ENCODE data around the gene TRIP10. TPM values are rescaled to one million over a fixed set of nuclear protein-coding genes. Genes with fewer than 3 reads are reported as not detected.

TRIP10 gene
- total and polyA plus RNA-seq, 2 donors (not counting 1 experiment from before 2014, with no cell fraction given), result 32.3 to 35.3 TPM

DNA sequence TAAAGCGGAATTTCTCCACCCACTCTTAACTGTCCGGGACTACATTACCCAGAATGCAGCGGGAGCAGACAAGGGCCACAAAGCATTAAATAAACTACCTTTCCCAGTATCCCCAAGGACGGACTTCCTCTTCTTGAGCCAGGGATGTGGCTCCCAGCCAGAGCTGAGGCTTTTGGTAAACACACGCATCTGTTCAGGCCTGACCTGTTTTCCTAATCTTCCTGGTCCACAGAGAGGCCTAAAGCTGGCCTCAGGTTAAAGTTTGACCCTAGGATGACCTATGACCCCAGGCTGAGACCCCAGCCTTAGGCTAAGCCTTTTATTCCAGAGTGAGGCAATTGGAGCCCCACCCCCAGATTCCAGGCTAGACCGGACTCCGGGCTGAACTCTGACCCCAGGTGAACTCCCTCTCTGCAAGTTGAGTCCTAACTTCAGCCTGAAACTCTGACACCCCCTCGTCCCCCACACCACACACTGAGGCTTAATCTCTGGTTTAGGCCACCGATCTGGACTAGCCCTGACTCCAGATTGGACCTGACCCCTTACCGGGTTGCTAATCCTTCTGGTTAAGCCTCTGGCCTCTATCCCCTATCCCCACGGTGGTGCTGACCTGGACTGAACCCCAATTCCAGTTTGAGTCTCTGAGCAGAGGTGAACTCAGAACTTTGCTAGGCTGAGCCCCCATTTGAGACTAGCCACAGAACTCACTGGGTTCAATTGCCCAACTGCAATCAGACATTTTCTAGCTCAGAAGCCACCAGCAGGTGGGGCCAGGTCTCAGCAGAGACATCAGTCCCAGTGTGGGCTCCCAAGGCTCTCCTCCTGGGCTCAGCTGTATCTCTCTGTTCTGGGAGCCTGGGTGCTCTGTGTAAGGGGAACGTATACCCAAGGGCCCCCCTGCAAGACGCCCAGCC, 1.4 kb upstream of the TRIP10 start:
- DNase-seq (ENCODE audit: low read depth in 2 of 2), result peak; percentile 76 to 84
- peak overlapping the region in 1 of 4 experiments; percentile 51 for H3K4me3 ChIP-seq (replicated peaks in 1 of 4; ENCODE audit: control extremely low read depth in 1 of 4, insufficient read depth in 1 of 4, low read depth in 3 of 4, low read length in 4 of 4)
- no peak for TF ChIP-seq EZH2 (IDR thresholded peaks at IDR 0.05; ENCODE audit: low read length, missing control alignments)
- TF ChIP-seq, protein P1, sequence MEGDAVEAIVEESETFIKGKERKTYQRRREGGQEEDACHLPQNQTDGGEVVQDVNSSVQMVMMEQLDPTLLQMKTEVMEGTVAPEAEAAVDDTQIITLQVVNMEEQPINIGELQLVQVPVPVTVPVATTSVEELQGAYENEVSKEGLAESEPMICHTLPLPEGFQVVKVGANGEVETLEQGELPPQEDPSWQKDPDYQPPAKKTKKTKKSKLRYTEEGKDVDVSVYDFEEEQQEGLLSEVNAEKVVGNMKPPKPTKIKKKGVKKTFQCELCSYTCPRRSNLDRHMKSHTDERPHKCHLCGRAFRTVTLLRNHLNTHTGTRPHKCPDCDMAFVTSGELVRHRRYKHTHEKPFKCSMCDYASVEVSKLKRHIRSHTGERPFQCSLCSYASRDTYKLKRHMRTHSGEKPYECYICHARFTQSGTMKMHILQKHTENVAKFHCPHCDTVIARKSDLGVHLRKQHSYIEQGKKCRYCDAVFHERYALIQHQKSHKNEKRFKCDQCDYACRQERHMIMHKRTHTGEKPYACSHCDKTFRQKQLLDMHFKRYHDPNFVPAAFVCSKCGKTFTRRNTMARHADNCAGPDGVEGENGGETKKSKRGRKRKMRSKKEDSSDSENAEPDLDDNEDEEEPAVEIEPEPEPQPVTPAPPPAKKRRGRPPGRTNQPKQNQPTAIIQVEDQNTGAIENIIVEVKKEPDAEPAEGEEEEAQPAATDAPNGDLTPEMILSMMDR (conservative IDR thresholded peaks at IDR 0.05 in 1 of 2, IDR thresholded peaks at IDR 0.05 in 1 of 2; ENCODE audit: low read depth in 1 of 2, low read length in 2 of 2), result peak; percentile 57 to 74
- no peaks in the 10 kb centered on the region for H3K9me3 ChIP-seq (ENCODE audit: control insufficient read depth, insufficient read depth, low read depth, low read length)
- H3K27me3 ChIP-seq (ENCODE audit: control insufficient read depth, insufficient read depth, low read length), result no peaks in the 10 kb centered on the region
- H3K4me1 ChIP-seq (ENCODE audit: control insufficient read depth, extremely low read depth, insufficient read depth, low read length), result peaks cover 19% of the 10 kb centered on the region
- no peak overlapping the region for H3K9ac ChIP-seq (ENCODE audit: insufficient read depth, low read length)
- peak overlapping the region; percentile 77 for H2AFZ ChIP-seq (ENCODE audit: low read length)
- H3K36me3 ChIP-seq (ENCODE audit: control insufficient read depth, insufficient read depth, low read length), result peaks cover 1% of the 10 kb centered on the region
- peaks cover 7% of the 10 kb centered on the region for H3K79me2 ChIP-seq (ENCODE audit: control insufficient read depth, insufficient read depth, low read length)
- H3K27ac ChIP-seq (ENCODE audit: insufficient read depth, low read length), result peak overlapping the region; percentile 81
- H3K4me2 ChIP-seq (ENCODE audit: extremely low read depth, insufficient read depth, low read length), result peak overlapping the region; percentile 92
- no peaks in the 10 kb centered on the region for H4K20me1 ChIP-seq (ENCODE audit: control insufficient read depth, extremely low read depth, insufficient read depth, low read length)

DNA sequence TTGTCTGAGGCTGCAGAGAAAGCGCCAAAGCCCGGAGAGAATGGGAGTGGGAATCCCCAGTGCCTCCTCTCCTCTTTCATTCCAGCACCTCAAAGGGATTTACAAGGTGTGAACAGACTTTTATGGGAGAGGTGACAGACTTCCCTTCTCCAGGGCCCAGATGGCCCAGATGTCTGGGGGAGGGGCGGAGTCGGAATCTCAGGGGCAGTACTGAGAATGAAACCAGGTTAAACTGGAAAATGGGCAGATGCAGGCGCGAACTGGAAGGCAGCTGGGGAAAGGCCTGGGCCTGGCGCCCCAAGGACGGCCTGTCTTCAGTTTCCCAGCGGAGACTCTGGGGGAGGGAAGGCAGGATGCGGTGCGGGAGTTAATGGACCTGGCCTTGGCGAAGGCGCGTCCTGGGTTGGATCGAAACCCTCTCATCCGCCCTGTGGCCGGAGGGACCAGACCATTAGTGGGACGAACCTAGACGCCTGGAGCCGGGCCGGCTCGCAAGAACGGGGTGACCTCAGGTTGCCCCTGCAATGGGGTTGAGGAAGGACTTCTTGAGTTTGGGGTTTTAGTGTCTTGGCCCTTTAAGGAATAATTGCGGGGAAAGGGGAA, 592 bp upstream of the TRIP10 start:
- DNase-seq (ENCODE audit: low read depth in 2 of 2), result no peak
- peaks cover 5% of the 10 kb centered on the region for H3K36me3 ChIP-seq (ENCODE audit: control insufficient read depth, insufficient read depth, low read length)

More for the DNA sequence above, 592 bp upstream of the TRIP10 start:
- H2AFZ ChIP-seq (ENCODE audit: low read length), result peak overlapping the region; percentile 77
- H3K27ac ChIP-seq (ENCODE audit: insufficient read depth, low read length), result peak overlapping the region; percentile 81
- H3K4me2 ChIP-seq (ENCODE audit: extremely low read depth, insufficient read depth, low read length), result peak overlapping the region; percentile 92
- peaks cover 23% of the 10 kb centered on the region for H3K4me1 ChIP-seq (ENCODE audit: control insufficient read depth, extremely low read depth, insufficient read depth, low read length)
- H3K9me3 ChIP-seq (ENCODE audit: control insufficient read depth, insufficient read depth, low read depth, low read length), result no peaks in the 10 kb centered on the region
- peak overlapping the region; percentile 36 for H3K9ac ChIP-seq (ENCODE audit: insufficient read depth, low read length)
- no peaks in the 10 kb centered on the region for H4K20me1 ChIP-seq (ENCODE audit: control insufficient read depth, extremely low read depth, insufficient read depth, low read length)
- H3K27me3 ChIP-seq (ENCODE audit: control insufficient read depth, insufficient read depth, low read length), result no peaks in the 10 kb centered on the region
- no peak for TF ChIP-seq EZH2 (IDR thresholded peaks at IDR 0.05; ENCODE audit: low read length, missing control alignments)
- TF ChIP-seq, protein P1 (conservative IDR thresholded peaks at IDR 0.05 in 1 of 2, IDR thresholded peaks at IDR 0.05 in 1 of 2; ENCODE audit: low read depth in 1 of 2, low read length in 2 of 2), result no peak
- peaks cover 7% of the 10 kb centered on the region for H3K79me2 ChIP-seq (ENCODE audit: control insufficient read depth, insufficient read depth, low read length)
- H3K4me3 ChIP-seq (replicated peaks in 1 of 4; ENCODE audit: control extremely low read depth in 1 of 4, insufficient read depth in 1 of 4, low read depth in 3 of 4, low read length in 4 of 4), result peak overlapping the region; percentile 30 to 52 (median 41)

All from fibroblast of lung (primary cell).